Lower lobe of right lung (tissue), 2 donors: Measurements from ENCODE around the gene ZNF397. TPM values are rescaled to one million over a fixed set of nuclear protein-coding genes. Genes with fewer than 3 reads are reported as not detected.
"Not testable (repeated sequence)": the region's sequence is repeated elsewhere in the genome, so short reads cannot be mapped to it uniquely, and the experiment has no call there.

Source experiments
- ATAC-seq, 2 donors: fragments of 200-7000 bp; cut with Tn5 transposase; one replicate each; pipeline ENCODE4 v1.9.1; 2020 to 2022; ENCODE audit warnings: mild to moderate bottlenecking in 2 of 2, moderate library complexity in 2 of 2
- DNase-seq: peaks from one replicate; pipeline ENCODE4 v3.0.0-alpha.2; 2020
- H3K27ac ChIP-seq: fragments of 200-600 bp; one replicate; pipeline ENCODE4 v1.8.0; 2022
- H3K27me3 ChIP-seq: fragments of 200-600 bp; one replicate; pipeline ENCODE4 v1.8.0; 2022; ENCODE audit warnings: low read depth
- H3K36me3 ChIP-seq: fragments of 200-600 bp; one replicate; pipeline ENCODE4 v1.8.0; 2022; ENCODE audit warnings: mild to moderate bottlenecking
- H3K4me1 ChIP-seq: fragments of 200-600 bp; one replicate; pipeline ENCODE4 v1.8.0; 2022
- H3K4me3 ChIP-seq: fragments of 200-600 bp; one replicate; pipeline ENCODE4 v1.8.0; 2022; ENCODE audit warnings: mild to moderate bottlenecking
- H3K9me3 ChIP-seq: fragments of 200-600 bp; one replicate; pipeline ENCODE4 v1.8.0; 2022
- intact Hi-C: fragments of 100-400 bp; cut with DNase I; formaldehyde crosslinking; loops from one replicate; pipeline ENCODE4 v1.11.0; 2022
- total RNA-seq: library from RNA; stranded (reverse); fragmentation: NEBNext Ultra II Directional; extraction: Animal tissue kit (Norgen Biotek cat#: 25700); gene quantifications from one replicate; pipeline ENCODE4 v1.2.1, GENCODE V29; 2021
- TF ChIP-seq, protein P1 (sequence below): fragments of 200-600 bp; IDR thresholded peaks from one replicate; pipeline ENCODE4 v1.8.0; 2022; ENCODE audit warnings: antibody characterized with exemption, mild to moderate bottlenecking
- donor health status: DM: no; HTN: yes; CAD: no; lungs with severe emphysema.

Gene ZNF397
- total RNA-seq, 1 donor from 2014 or later, result 33.1 TPM

- intact Hi-C loops, result no loop called here
- Histone ChIP-seq H3K27ac (no peak overlapping the region), H3K4me3 (no peak overlapping the region), H3K4me1 (no peaks in the 10 kb centered on the region), H3K27me3 (no peaks in the 10 kb centered on the region), H3K9me3 (no peaks in the 10 kb centered on the region), H3K36me3 (no peaks in the 10 kb centered on the region)
- ATAC-seq, result no peak
- DNase-seq, result no peak
- TF ChIP-seq, protein P1, sequence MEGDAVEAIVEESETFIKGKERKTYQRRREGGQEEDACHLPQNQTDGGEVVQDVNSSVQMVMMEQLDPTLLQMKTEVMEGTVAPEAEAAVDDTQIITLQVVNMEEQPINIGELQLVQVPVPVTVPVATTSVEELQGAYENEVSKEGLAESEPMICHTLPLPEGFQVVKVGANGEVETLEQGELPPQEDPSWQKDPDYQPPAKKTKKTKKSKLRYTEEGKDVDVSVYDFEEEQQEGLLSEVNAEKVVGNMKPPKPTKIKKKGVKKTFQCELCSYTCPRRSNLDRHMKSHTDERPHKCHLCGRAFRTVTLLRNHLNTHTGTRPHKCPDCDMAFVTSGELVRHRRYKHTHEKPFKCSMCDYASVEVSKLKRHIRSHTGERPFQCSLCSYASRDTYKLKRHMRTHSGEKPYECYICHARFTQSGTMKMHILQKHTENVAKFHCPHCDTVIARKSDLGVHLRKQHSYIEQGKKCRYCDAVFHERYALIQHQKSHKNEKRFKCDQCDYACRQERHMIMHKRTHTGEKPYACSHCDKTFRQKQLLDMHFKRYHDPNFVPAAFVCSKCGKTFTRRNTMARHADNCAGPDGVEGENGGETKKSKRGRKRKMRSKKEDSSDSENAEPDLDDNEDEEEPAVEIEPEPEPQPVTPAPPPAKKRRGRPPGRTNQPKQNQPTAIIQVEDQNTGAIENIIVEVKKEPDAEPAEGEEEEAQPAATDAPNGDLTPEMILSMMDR, result no peak
Measured at GRCh38 chr18:35201256-35201931, 39.4 kb upstream of the ZNF397 start.

GRCh38 chr18:35203067-35203466 is 37.8 kb upstream of the ZNF397 start:
- no peak overlapping the region for H3K4me3 ChIP-seq
- no peak for ATAC-seq
- no peaks in the 10 kb centered on the region for H3K36me3 ChIP-seq
- no peaks in the 10 kb centered on the region for H3K9me3 ChIP-seq
- intact Hi-C loops, result no loop called here
- H3K27me3 ChIP-seq, result no peaks in the 10 kb centered on the region
- TF ChIP-seq, protein P1, result no peak
- H3K27ac ChIP-seq, result no peak overlapping the region
- no peaks in the 10 kb centered on the region for H3K4me1 ChIP-seq
- no peak for DNase-seq

GRCh38 chr18:35205199-35205712 is 35.6 kb upstream of the ZNF397 start:
- intact Hi-C loops, result no loop called here
- TF ChIP-seq, protein P1, result no peak

GRCh38 chr18:35205746-35206458 is 34.9 kb upstream of the ZNF397 start:
- H3K36me3 ChIP-seq, H3K27me3 ChIP-seq, intact Hi-C loops, H3K4me1 ChIP-seq, DNase-seq, H3K9me3 ChIP-seq, H3K4me3 ChIP-seq, ATAC-seq, H3K27ac ChIP-seq: not testable (repeated sequence)

More at GRCh38 chr18:35205199-35205712, 35.6 kb upstream of the ZNF397 start:
- Histone ChIP-seq H3K4me3 (no peak overlapping the region), H3K9me3 (no peaks in the 10 kb centered on the region), H3K4me1 (no peaks in the 10 kb centered on the region), H3K27ac (no peak overlapping the region), H3K27me3 (no peaks in the 10 kb centered on the region), H3K36me3 (no peaks in the 10 kb centered on the region)
- no peak for ATAC-seq
- DNase-seq, result no peak

GRCh38 chr18:35215026-35215425 is 25.8 kb upstream of the ZNF397 start:
- Histone ChIP-seq H3K27me3 (no peaks in the 10 kb centered on the region), H3K27ac (no peak overlapping the region), H3K36me3 (no peaks in the 10 kb centered on the region), H3K4me3 (no peak overlapping the region), H3K9me3 (no peaks in the 10 kb centered on the region), H3K4me1 (no peaks in the 10 kb centered on the region)
- DNase-seq, result no peak
- intact Hi-C loops, result no loop called here
- TF ChIP-seq, protein P1, result no peak
- ATAC-seq, result no peak

- H3K36me3 ChIP-seq, ATAC-seq, H3K4me1 ChIP-seq, H3K27ac ChIP-seq, DNase-seq, intact Hi-C loops, H3K27me3 ChIP-seq, H3K4me3 ChIP-seq, H3K9me3 ChIP-seq: not testable (repeated sequence)
Measured at GRCh38 chr18:35216611-35217010, 24.2 kb upstream of the ZNF397 start.

DNA sequence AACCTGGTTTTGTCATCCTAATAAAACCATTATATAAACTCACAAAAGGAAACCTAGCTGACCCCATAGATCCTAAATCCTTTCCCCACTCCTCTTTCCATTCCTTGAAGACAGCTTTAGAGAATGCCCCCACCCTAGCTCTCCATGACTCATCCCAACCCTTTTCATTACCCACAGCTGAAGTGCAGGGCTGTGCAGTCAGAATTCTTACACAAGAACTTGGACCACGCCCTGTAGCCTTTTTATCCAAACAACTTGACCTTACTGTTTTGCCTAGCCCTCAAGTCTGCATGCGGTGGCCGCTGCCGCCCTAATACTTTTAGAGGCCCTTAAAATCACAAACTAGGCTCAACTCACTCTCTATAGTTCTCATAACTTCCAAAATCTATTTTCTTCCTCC is 21.5 kb upstream of the ZNF397 start:
- H3K27ac ChIP-seq, DNase-seq, ATAC-seq: not testable (repeated sequence)

More for the DNA sequence above, 21.5 kb upstream of the ZNF397 start:
- H3K27me3 ChIP-seq, H3K4me3 ChIP-seq, intact Hi-C loops, H3K36me3 ChIP-seq, H3K9me3 ChIP-seq, H3K4me1 ChIP-seq: not testable (repeated sequence)
